PC-3 (cell line): Measurements from ENCODE around the gene SEC14L1. TPM values are rescaled to one million over a fixed set of nuclear protein-coding genes. Genes with fewer than 3 reads are reported as not detected.

Experiments
- ATAC-seq: fragments of 200-7000 bp; cut with Tn5 transposase; 2 replicates; pipeline ENCODE4 v1.9.1; 2020; ENCODE audit warnings: mild to moderate bottlenecking, moderate library complexity
- BruUV-seq: library from RNA; stranded (reverse); fragments of 400-500 nt; replicated peaks from 2 replicates; lab custom pipeline; 2021; lab: Mats Ljungman, UMichigan
- CTCF ChIA-PET: fragments of 300-600 bp; sonication (Branson Sonifier 250); formaldehyde crosslinking; loops from one replicate; lab custom pipeline; 2022; ENCODE audit warnings: antibody characterized with exemption; lab: Charles Lee
- POLR2A ChIA-PET: fragments of 300-600 bp; sonication (Branson Sonifier 250); formaldehyde crosslinking; loops from one replicate; lab custom pipeline; 2022; ENCODE audit warnings: antibody characterized with exemption; ENCODE audit not compliant: unreplicated experiment; lab: Charles Lee
- DNase-seq: peaks from one replicate; pipeline ENCODE4 v3.0.0-alpha.2; 2015
- H2AFZ ChIP-seq: fragments of 300-600 bp; sonication (generic); 2 replicates; pipeline ENCODE4 v1.6.0; 2016; ENCODE audit warnings: antibody characterized with exemption, low read length
- H3F3A ChIP-seq: fragments of 300-600 bp; sonication (generic); one replicate; pipeline ENCODE4 v1.6.0; 2017; ENCODE audit warnings: antibody characterized with exemption, low read length, control low read depth, mild to moderate bottlenecking; ENCODE audit not compliant: unreplicated experiment
- H3K27ac ChIP-seq: fragments of 300-600 bp; sonication (generic); 2 replicates; pipeline ENCODE4 v1.5.1; 2016; ENCODE audit warnings: mild to moderate bottlenecking, low read length
- H3K27me3 ChIP-seq: fragments of 300-600 bp; sonication (generic); 2 replicates; pipeline ENCODE4 v1.6.1; 2016; ENCODE audit warnings: low read length, mixed read lengths
- H3K36me3 ChIP-seq: fragments of 300-600 bp; sonication (generic); 2 replicates; pipeline ENCODE4 v1.6.1; 2016; ENCODE audit warnings: low read depth, mixed run types, low read length, mixed read lengths
- H3K4me1 ChIP-seq: fragments of 300-600 bp; sonication (generic); 2 replicates; pipeline ENCODE4 v1.5.1; 2016; ENCODE audit warnings: low read length; ENCODE audit not compliant: insufficient read depth
- H3K4me2 ChIP-seq: fragments of 300-600 bp; sonication (generic); 2 replicates; pipeline ENCODE4 v1.6.0; 2016; ENCODE audit warnings: low read length
- H3K4me3 ChIP-seq: fragments of 300-600 bp; sonication (generic); 2 replicates; pipeline ENCODE4 v1.5.1; 2016; ENCODE audit warnings: mild to moderate bottlenecking, low read length, mixed read lengths
- H3K79me2 ChIP-seq: fragments of 300-600 bp; sonication (generic); 2 replicates; pipeline ENCODE4 v1.6.1; 2017; ENCODE audit warnings: low read length, mixed read lengths
- H3K9ac ChIP-seq: fragments of 300-600 bp; sonication (generic); 2 replicates; pipeline ENCODE4 v1.6.0; 2016; ENCODE audit warnings: mild to moderate bottlenecking, low read length
- H3K9me2 ChIP-seq: fragments of 300-600 bp; sonication (generic); replicated peaks from 2 replicates; pipeline ENCODE4 v1.6.1; 2016; ENCODE audit warnings: mixed run types, low read length, mixed read lengths
- H3K9me3 ChIP-seq: fragments of 300-600 bp; sonication (generic); 2 replicates; pipeline ENCODE4 v1.6.1; 2016; ENCODE audit warnings: low read length, mixed read lengths
- H4K20me1 ChIP-seq: fragments of 300-600 bp; sonication (generic); 2 replicates; pipeline ENCODE4 v1.6.1; 2016; ENCODE audit warnings: low read length, mixed read lengths
- EZH2 ChIP-seq: fragments of 300-600 bp; sonication (generic); IDR thresholded peaks from one replicate; pipeline ENCODE4 v1.6.1; 2017; ENCODE audit warnings: antibody characterized with exemption, mild to moderate bottlenecking, low read length; ENCODE audit not compliant: unreplicated experiment
- EZH2phosphoT487 ChIP-seq: fragments of 300-600 bp; sonication (generic); IDR thresholded peaks from 2 replicates; pipeline ENCODE4 v1.6.1; 2018; ENCODE audit warnings: mild to moderate bottlenecking, antibody characterized with exemption, low read length, borderline replicate concordance
- intact Hi-C: fragments of 100-400 bp; cut with micrococcal nuclease; formaldehyde crosslinking; loops from 2 replicates; pipeline ENCODE4 v1.9.0; 2023
- total RNA-seq: library from RNA; depleted of rRNA; stranded (reverse); fragments of >200 nt; gene quantifications from 2 replicates; pipeline ENCODE4 v1.2.3, GENCODE V29; 2014
- TF ChIP-seq, protein P1 (sequence below): fragments of 300-600 bp; sonication (generic); conservative IDR thresholded peaks from 2 replicates; pipeline ENCODE4 v1.5.1; 2017; ENCODE audit warnings: antibody characterized with exemption, low read depth, mild to moderate bottlenecking, low read length

Gene SEC14L1
- total RNA-seq, 1 experiment from 2014 or later, result 39.8 TPM

- BruUV-seq, result no TSS peak
- TF ChIP-seq EZH2 (no peak), EZH2phosphoT487 (no peak)
- TF ChIP-seq, protein P1, sequence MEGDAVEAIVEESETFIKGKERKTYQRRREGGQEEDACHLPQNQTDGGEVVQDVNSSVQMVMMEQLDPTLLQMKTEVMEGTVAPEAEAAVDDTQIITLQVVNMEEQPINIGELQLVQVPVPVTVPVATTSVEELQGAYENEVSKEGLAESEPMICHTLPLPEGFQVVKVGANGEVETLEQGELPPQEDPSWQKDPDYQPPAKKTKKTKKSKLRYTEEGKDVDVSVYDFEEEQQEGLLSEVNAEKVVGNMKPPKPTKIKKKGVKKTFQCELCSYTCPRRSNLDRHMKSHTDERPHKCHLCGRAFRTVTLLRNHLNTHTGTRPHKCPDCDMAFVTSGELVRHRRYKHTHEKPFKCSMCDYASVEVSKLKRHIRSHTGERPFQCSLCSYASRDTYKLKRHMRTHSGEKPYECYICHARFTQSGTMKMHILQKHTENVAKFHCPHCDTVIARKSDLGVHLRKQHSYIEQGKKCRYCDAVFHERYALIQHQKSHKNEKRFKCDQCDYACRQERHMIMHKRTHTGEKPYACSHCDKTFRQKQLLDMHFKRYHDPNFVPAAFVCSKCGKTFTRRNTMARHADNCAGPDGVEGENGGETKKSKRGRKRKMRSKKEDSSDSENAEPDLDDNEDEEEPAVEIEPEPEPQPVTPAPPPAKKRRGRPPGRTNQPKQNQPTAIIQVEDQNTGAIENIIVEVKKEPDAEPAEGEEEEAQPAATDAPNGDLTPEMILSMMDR, result no peak
- ChIA-PET CTCF (no interaction called here), POLR2A (no interaction called here)
- Histone ChIP-seq H3K4me1 (peaks cover 11% of the 10 kb centered on the region), H3K9ac (no peak overlapping the region), H3K4me2 (no peak overlapping the region), H3K79me2 (peaks cover 97% of the 10 kb centered on the region), H4K20me1 (no peaks in the 10 kb centered on the region), H3K4me3 (no peak overlapping the region), H3K27ac (no peak overlapping the region), H3K9me2 (no peaks in the 10 kb centered on the region), H3K36me3 (no peaks in the 10 kb centered on the region; the same call in 1 of the 2 replicates), H3F3A (no peaks in the 10 kb centered on the region), H2AFZ (no peak overlapping the region), H3K27me3 (no peaks in the 10 kb centered on the region), H3K9me3 (no peaks in the 10 kb centered on the region)
- intact Hi-C loops, result no loop called here
- no peak for ATAC-seq
- DNase-seq, result no peak
These were observed 43.7 kb downstream of the SEC14L1 start for GRCh38 chr17:77184474-77184873.

DNA sequence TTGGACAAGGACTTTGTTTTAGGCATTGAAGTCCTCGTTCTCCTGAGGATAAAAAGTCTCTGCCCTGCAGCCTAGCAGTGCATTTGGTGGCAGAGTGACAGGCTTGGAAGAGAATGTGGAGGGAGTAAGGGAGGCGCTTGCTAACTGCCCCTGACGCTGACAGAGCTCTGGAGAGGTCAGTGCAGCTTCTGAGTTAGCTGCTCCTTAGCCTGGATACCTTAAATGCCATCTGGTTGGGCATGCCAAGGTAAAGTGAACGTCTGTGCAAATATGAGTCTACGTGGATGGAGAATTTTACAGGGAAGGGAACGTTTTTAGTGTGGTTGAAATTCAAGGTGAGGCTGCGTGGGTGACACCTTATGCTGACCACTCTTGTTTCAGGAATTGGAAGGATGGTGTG lies 44.4 kb downstream of the SEC14L1 start:
- CTCF ChIA-PET, result interaction anchor here (0.7 kb wide), 1 partner anchor 71 kb away, joined by 3 read pairs; no protein-coding TSS in a partner anchor
- H4K20me1 ChIP-seq, result no peaks in the 10 kb centered on the region
- H3K4me1 ChIP-seq, result peaks cover 11% of the 10 kb centered on the region

GRCh38 chr17:77186141-77186604 lies 45.4 kb downstream of the SEC14L1 start:
- no peaks in the 10 kb centered on the region for H3K9me3 ChIP-seq
- intact Hi-C loops, result loop anchor here (5.0 kb wide), 1 partner anchor 34 kb away; no protein-coding TSS in a partner anchor
- H3K79me2 ChIP-seq, result peaks cover 96% of the 10 kb centered on the region
- H3F3A ChIP-seq, result no peaks in the 10 kb centered on the region
- ChIA-PET CTCF (no interaction called here), POLR2A (no interaction called here)
- H3K27ac ChIP-seq, result no peak overlapping the region
- peaks cover 11% of the 10 kb centered on the region for H3K4me1 ChIP-seq
- H3K4me2 ChIP-seq, result no peak overlapping the region
- H3K4me3 ChIP-seq, result no peak overlapping the region
- no peaks in the 10 kb centered on the region for H3K9me2 ChIP-seq
- no peak overlapping the region for H3K9ac ChIP-seq
- H3K36me3 ChIP-seq, result peaks cover 7% of the 10 kb centered on the region
- DNase-seq (no peak), ATAC-seq (no peak)
- no TSS peak for BruUV-seq
- no peak overlapping the region for H2AFZ ChIP-seq
- no peak for TF ChIP-seq EZH2phosphoT487
- TF ChIP-seq, protein P1, result no peak
- TF ChIP-seq EZH2, result no peak
- no peaks in the 10 kb centered on the region for H3K27me3 ChIP-seq
- no peaks in the 10 kb centered on the region for H4K20me1 ChIP-seq

More for the DNA sequence above, 44.4 kb downstream of the SEC14L1 start:
- no peaks in the 10 kb centered on the region for H3F3A ChIP-seq
- TF ChIP-seq EZH2 (no peak), EZH2phosphoT487 (no peak)
- TF ChIP-seq, protein P1, result no peak
- no peak overlapping the region for H3K9ac ChIP-seq
- no peak overlapping the region for H3K27ac ChIP-seq
- H3K9me2 ChIP-seq, result no peaks in the 10 kb centered on the region
- peak; percentile 15 for DNase-seq
- H3K4me3 ChIP-seq, result no peak overlapping the region
- BruUV-seq, result no TSS peak
- intact Hi-C loops, result loop anchor here (5.0 kb wide), 1 partner anchor 33 kb away; no protein-coding TSS in a partner anchor
- peaks cover 99% of the 10 kb centered on the region for H3K79me2 ChIP-seq
- no peaks in the 10 kb centered on the region for H3K27me3 ChIP-seq
- no peak overlapping the region for H2AFZ ChIP-seq
- H3K36me3 ChIP-seq, result no peaks in the 10 kb centered on the region; the same call in none of the 2 replicates
- POLR2A ChIA-PET, result no interaction called here
- ATAC-seq, result no peak
- H3K4me2 ChIP-seq, result no peak overlapping the region
- no peaks in the 10 kb centered on the region for H3K9me3 ChIP-seq
